ENCODE data around the gene ZSCAN32. TPM values are rescaled to one million over a fixed set of nuclear protein-coding genes. Genes with fewer than 3 reads are reported as not detected.

ZSCAN32 gene
- total and polyA plus RNA-seq, 4 donors: 4.2 to 7.7 (median 6.0) TPM

DNA sequence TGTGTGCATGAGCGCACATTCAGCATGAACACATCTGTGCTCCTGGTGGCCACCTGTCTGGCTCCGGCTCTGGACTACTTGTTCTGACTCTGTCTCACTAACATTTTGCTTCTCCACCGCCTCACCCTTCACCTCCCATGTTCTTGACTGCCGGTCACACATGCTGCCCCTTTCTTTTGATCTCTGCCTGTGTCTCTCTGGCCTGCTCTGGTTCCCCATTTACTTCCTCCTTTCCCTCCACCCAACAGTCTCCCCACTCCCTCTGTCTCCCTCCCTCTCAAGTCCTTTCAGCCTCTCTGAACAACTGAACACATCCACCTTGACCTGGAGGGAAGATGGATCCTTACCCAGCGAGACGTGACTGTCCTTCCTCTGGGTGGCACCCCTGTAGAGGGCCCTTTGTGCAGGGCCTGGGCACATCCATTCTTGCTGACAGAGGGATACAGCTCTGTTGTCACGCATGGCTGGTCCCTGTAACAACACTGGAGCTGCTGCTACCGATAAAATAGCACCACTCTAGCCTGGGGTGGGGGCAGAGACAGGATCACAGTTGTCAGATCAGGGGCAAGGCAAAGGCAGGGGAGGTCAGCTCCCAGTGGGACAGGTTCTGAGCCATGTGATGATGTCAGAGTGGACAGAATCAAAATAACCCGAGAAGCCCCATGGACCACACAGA is 11.0 kb downstream of the ZSCAN32 start:
- H3K27me3 ChIP-seq (ENCODE audit: control insufficient read depth in 4 of 4, insufficient read depth in 4 of 4, low read length in 3 of 4): no peaks in the 10 kb centered on the region
- H3K9ac ChIP-seq (ENCODE audit: low read depth in 1 of 2, low read length in 2 of 2): no peak overlapping the region
- H3K36me3 ChIP-seq (ENCODE audit: control insufficient read depth in 4 of 4, insufficient read depth in 3 of 4, low read depth in 1 of 4, low read length in 3 of 4): peaks cover 26 to 70% (median 60%) of the 10 kb centered on the region in 4 donors
- 88% methylated on average over 9 of the region's 9 CpGs for WGBS
- H3K4me1 ChIP-seq (ENCODE audit: control insufficient read depth in 4 of 4, insufficient read depth in 4 of 4, low read length in 3 of 4): no peaks in the 10 kb centered on the region
- H3K27ac ChIP-seq (ENCODE audit: low read depth in 1 of 2, low read length in 2 of 2): no peak overlapping the region
- no peak for DNase-seq (ENCODE audit: low spot score)
- TF ChIP-seq HNF4G (IDR thresholded peaks at IDR 0.05): no peak
- TF ChIP-seq JUND (IDR thresholded peaks at IDR 0.05): no peak
- no peak for TF ChIP-seq GABPA (IDR thresholded peaks at IDR 0.05 in 1 of 2, conservative IDR thresholded peaks at IDR 0.05 in 1 of 2)
- no peak for TF ChIP-seq HNF4A (conservative IDR thresholded peaks at IDR 0.05)
- no peak for TF ChIP-seq FOXA1 (IDR thresholded peaks at IDR 0.05)
- no peak for TF ChIP-seq SP1 (IDR thresholded peaks at IDR 0.05)
- TF ChIP-seq, protein P1, sequence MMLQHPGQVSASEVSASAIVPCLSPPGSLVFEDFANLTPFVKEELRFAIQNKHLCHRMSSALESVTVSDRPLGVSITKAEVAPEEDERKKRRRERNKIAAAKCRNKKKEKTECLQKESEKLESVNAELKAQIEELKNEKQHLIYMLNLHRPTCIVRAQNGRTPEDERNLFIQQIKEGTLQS (IDR thresholded peaks at IDR 0.05): no peak
- TF ChIP-seq TAF1 (conservative IDR thresholded peaks at IDR 0.05): no peak
- TF ChIP-seq, protein P2, sequence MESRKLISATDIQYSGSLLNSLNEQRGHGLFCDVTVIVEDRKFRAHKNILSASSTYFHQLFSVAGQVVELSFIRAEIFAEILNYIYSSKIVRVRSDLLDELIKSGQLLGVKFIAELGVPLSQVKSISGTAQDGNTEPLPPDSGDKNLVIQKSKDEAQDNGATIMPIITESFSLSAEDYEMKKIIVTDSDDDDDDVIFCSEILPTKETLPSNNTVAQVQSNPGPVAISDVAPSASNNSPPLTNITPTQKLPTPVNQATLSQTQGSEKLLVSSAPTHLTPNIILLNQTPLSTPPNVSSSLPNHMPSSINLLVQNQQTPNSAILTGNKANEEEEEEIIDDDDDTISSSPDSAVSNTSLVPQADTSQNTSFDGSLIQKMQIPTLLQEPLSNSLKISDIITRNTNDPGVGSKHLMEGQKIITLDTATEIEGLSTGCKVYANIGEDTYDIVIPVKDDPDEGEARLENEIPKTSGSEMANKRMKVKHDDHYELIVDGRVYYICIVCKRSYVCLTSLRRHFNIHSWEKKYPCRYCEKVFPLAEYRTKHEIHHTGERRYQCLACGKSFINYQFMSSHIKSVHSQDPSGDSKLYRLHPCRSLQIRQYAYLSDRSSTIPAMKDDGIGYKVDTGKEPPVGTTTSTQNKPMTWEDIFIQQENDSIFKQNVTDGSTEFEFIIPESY (IDR thresholded peaks at IDR 0.05): no peak
- no peak for TF ChIP-seq RXRA (IDR thresholded peaks at IDR 0.05)
- TF ChIP-seq FOXA2 (IDR thresholded peaks at IDR 0.05): no peak
- TF ChIP-seq EGR1 (IDR thresholded peaks at IDR 0.05; ENCODE audit: low read depth in 2 of 2): no peak
- TF ChIP-seq YY1 (IDR thresholded peaks at IDR 0.05): no peak
- TF ChIP-seq, protein P3, sequence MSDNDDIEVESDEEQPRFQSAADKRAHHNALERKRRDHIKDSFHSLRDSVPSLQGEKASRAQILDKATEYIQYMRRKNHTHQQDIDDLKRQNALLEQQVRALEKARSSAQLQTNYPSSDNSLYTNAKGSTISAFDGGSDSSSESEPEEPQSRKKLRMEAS (IDR thresholded peaks at IDR 0.05): no peak
- no peak for TF ChIP-seq NR2F2 (IDR thresholded peaks at IDR 0.05)
- TF ChIP-seq, protein P4, sequence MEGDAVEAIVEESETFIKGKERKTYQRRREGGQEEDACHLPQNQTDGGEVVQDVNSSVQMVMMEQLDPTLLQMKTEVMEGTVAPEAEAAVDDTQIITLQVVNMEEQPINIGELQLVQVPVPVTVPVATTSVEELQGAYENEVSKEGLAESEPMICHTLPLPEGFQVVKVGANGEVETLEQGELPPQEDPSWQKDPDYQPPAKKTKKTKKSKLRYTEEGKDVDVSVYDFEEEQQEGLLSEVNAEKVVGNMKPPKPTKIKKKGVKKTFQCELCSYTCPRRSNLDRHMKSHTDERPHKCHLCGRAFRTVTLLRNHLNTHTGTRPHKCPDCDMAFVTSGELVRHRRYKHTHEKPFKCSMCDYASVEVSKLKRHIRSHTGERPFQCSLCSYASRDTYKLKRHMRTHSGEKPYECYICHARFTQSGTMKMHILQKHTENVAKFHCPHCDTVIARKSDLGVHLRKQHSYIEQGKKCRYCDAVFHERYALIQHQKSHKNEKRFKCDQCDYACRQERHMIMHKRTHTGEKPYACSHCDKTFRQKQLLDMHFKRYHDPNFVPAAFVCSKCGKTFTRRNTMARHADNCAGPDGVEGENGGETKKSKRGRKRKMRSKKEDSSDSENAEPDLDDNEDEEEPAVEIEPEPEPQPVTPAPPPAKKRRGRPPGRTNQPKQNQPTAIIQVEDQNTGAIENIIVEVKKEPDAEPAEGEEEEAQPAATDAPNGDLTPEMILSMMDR (IDR thresholded peaks at IDR 0.05; ENCODE audit: low read depth, low read length, missing input control): no peak
- no peak for TF ChIP-seq RAD21 (IDR thresholded peaks at IDR 0.05)
- no peak for TF ChIP-seq REST (IDR thresholded peaks at IDR 0.05)
- H3K4me3 ChIP-seq (ENCODE audit: low read depth in 1 of 3, low read length in 3 of 3): peak overlapping the region in 2 of 3 donors; percentile 49 to 62
- H3K9me3 ChIP-seq (ENCODE audit: control insufficient read depth in 4 of 4, low read length in 3 of 4): peaks cover 22 to 46% (median 44%) of the 10 kb centered on the region in 4 donors
